Right lung (tissue), 5 donors: Measurements from ENCODE around the gene PCAT6. TPM values are rescaled to one million over a fixed set of nuclear protein-coding genes. Genes with fewer than 3 reads are reported as not detected.

Experiments
- DNase-seq, 2 donors: peaks; one replicate each; pipeline ENCODE4 v3.0.0-alpha.2; 2013
- polyA plus RNA-seq, 5 donors: library from polyadenylated mRNA; unstranded; fragments of 120-200 nt; gene quantifications; one replicate each; pipeline versions ENCODE4 v1.2.1 to v1.2.3, GENCODE V29; 2013; ENCODE audit warnings: inconsistent platforms in 1 of 5, low replicate concordance in 1 of 5; ENCODE audit not compliant: insufficient read length in 5 of 5, insufficient read depth in 1 of 5

PCAT6 gene
- polyA plus RNA-seq, 5 donors: 1.4 to 3.4 (median 2.3) TPM

DNA sequence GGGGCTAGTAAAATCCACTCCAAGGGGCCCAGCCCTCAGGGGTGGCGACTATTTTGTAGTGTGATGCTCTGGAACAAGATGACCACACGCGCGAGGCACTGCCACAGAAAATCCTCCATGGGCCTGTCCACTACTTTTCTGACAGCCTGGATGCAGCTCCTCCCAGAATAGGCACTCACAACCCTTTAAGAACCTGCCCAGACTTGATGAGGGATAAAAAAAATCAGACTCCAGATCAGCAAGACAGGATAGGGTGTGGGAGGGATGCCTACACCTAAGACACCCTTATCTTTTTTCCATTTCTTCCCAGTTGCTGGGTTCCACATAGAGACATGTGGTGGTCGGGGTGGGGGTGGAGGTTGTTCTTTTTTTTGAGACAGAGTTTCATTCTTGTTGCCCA, 33.5 kb downstream of the PCAT6 start:
- DNase-seq: no peak

GRCh38 chr1:202844935-202845334, 34.2 kb downstream of the PCAT6 start:
- DNase-seq: no peak

DNA sequence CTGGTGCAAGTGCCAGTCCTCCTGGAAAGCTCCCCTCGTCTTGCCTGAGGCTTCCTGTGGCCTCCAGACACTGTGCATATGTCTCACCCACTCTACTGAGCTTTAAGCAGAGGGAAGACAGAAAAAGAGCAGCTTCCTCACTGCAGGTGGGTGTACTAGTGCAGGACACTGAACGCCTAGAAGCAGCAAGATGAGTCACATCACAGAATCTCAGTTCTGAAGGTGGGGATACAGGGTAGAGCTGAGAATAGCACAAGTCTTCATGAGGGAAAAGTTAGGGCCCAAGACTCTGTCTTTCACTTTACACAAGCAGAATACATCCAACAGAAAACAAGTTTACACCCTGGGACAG, 37.4 kb downstream of the PCAT6 start:
- DNase-seq: no peak

- DNase-seq: no peak
Measured at GRCh38 chr1:202850593-202851362, 40.0 kb downstream of the PCAT6 start.

DNA sequence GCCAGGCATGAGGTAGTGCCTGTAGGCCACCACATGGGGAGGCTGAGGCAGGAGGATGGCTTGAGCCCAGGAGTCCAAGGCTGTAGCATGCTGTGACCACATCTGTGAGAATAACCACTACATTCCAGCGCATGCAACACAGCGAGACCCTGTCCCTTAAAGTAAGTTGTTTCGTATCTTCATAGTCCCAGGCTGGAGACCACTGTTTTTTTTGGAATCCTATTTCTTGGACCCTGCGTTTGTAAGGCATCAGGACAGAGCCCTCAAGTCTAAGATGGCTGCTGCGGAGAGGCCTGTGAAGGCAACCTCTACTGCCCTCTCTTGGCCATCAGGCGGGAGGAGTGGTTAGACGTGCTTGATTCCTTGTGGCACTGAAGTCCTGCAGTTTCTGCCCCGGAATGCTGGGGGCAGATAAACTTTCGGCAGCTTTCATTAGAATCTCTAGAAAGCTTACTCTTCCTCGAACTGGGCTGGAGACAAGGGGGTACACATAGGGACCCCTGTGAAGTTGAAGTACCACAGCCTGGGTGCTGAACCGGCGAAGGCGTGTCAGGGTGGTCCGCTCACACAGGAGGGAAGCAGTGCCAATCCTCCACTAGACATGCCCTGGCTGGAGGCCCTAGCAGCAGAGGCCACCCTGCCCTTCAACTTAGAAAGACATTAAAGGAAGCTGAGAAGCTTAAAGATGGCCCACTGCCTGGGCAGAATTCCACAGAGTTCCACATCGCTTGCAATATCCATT, 41.6 kb downstream of the PCAT6 start:
- DNase-seq: no peak

- no peak for DNase-seq
Measured at GRCh38 chr1:202854787-202855186, 44.0 kb downstream of the PCAT6 start.

DNA sequence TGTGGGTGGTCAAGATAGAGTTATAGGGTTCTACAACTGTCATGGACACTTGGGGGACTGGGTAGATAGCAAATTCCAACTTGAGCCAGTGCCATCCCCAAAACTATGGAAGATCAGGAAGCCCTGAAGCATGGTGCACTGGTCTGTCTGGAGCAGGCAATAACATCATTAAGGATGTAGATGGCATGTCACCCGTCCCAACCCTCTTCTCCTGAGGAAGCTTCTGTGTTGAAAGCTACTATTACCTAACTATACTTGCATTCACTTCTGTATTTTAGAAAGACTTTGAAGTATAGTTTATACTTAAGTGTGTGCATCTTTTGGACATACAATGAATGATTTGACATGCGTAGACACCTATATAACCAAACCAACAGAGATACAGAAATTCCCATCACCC, 45.3 kb downstream of the PCAT6 start:
- no peak for DNase-seq

- no peak for DNase-seq
Measured at GRCh38 chr1:202857136-202857610, 46.4 kb downstream of the PCAT6 start.

- peak; percentile 64 to 86 for DNase-seq
Measured at GRCh38 chr1:202858331-202858730, 47.6 kb downstream of the PCAT6 start.

GRCh38 chr1:202858789-202859414, 48.1 kb downstream of the PCAT6 start:
- DNase-seq: no peak

GRCh38 chr1:202860744-202861419, 50.1 kb downstream of the PCAT6 start:
- DNase-seq: peak; percentile 57 to 60

Other genes with a start within 250 kb of the PCAT6 start
- gene SYT2, start 100.5 kb upstream of the PCAT6 start, polyA plus RNA-seq: 1 to 10 TPM; 2.1 to 4.5 (median 3.6) TPM
- gene KDM5B, start 2.5 kb upstream of the PCAT6 start, polyA plus RNA-seq: 100 to 1,000 TPM in 4 of 5 donors, 10 to 100 TPM in 1; 81.0 to 121 (median 107) TPM
- gene RABIF, start 78.2 kb downstream of the PCAT6 start, polyA plus RNA-seq: 1 to 10 TPM; 7.3 to 9.7 (median 8.7) TPM
- gene KLHL12, start 116.3 kb downstream of the PCAT6 start, polyA plus RNA-seq: 10 to 100 TPM; 29.4 to 39.6 (median 36.5) TPM
- gene ADIPOR1, start 147.4 kb downstream of the PCAT6 start, polyA plus RNA-seq: 10 to 100 TPM; 65.9 to 73.2 (median 68.1) TPM
- 10 to 100 TPM; 29.5 to 37.3 (median 33.2) TPM for gene CYB5R1, start 156.3 kb downstream of the PCAT6 start, polyA plus RNA-seq
- 10 to 100 TPM; 67.8 to 74.0 (median 71.2) TPM for gene TMEM183A, start 196.4 kb downstream of the PCAT6 start, polyA plus RNA-seq
- gene PPFIA4, start 215.5 kb downstream of the PCAT6 start, polyA plus RNA-seq: 1 to 10 TPM; 2.9 to 5.3 (median 3.1) TPM